Kidney epithelial cell (primary cell): ENCODE results near the gene EIF5A2. TPM values are rescaled to one million over a fixed set of nuclear protein-coding genes. Genes with fewer than 3 reads are reported as not detected.

ENCODE experiments used
- DNase-seq: peaks from one replicate; pipeline ENCODE4 v3.0.0-alpha.2; 2010; ENCODE audit warnings: low read depth
- H3K27me3 ChIP-seq: 2 replicates; pipeline ENCODE4 v1.6.0; 2011; ENCODE audit warnings: low read length; ENCODE audit not compliant: control insufficient read depth, insufficient read depth
- H3K36me3 ChIP-seq: 2 replicates; pipeline ENCODE4 v1.5.1; 2011; ENCODE audit warnings: low read length; ENCODE audit not compliant: control insufficient read depth, insufficient read depth
- H3K4me3 ChIP-seq: 2 replicates; pipeline ENCODE4 v1.5.1; 2011; ENCODE audit warnings: low read depth, mild to moderate bottlenecking, control low read depth, low read length
- total RNA-seq: library from RNA; depleted of rRNA; stranded (reverse); fragments of >200 nt; gene quantifications from 2 replicates; pipeline ENCODE4 v1.2.3, GENCODE V29; 2015
- TF ChIP-seq, protein P1 (sequence below): IDR thresholded peaks from 2 replicates; pipeline ENCODE4 v1.5.1; 2011; ENCODE audit warnings: mild to moderate bottlenecking, moderate library complexity, low read length, control low read depth, inconsistent platforms; ENCODE audit not compliant: insufficient read depth, poor library complexity, severe bottlenecking

Gene EIF5A2
- total RNA-seq, 1 donor from 2014 or later: 4.1 TPM

- no peak for DNase-seq
- H3K4me3 ChIP-seq: no peak overlapping the region
- TF ChIP-seq, protein P1, sequence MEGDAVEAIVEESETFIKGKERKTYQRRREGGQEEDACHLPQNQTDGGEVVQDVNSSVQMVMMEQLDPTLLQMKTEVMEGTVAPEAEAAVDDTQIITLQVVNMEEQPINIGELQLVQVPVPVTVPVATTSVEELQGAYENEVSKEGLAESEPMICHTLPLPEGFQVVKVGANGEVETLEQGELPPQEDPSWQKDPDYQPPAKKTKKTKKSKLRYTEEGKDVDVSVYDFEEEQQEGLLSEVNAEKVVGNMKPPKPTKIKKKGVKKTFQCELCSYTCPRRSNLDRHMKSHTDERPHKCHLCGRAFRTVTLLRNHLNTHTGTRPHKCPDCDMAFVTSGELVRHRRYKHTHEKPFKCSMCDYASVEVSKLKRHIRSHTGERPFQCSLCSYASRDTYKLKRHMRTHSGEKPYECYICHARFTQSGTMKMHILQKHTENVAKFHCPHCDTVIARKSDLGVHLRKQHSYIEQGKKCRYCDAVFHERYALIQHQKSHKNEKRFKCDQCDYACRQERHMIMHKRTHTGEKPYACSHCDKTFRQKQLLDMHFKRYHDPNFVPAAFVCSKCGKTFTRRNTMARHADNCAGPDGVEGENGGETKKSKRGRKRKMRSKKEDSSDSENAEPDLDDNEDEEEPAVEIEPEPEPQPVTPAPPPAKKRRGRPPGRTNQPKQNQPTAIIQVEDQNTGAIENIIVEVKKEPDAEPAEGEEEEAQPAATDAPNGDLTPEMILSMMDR: no peak
- peaks cover 2% of the 10 kb centered on the region for H3K36me3 ChIP-seq
- no peaks in the 10 kb centered on the region for H3K27me3 ChIP-seq
Measured at GRCh38 chr3:170864525-170865208, 43.8 kb downstream of the EIF5A2 start.

- Histone ChIP-seq H3K36me3 (peaks cover 2% of the 10 kb centered on the region), H3K4me3 (no peak overlapping the region), H3K27me3 (no peaks in the 10 kb centered on the region)
- TF ChIP-seq, protein P1: no peak
- no peak for DNase-seq
Measured at GRCh38 chr3:170863816-170864215, 44.6 kb downstream of the EIF5A2 start.

GRCh38 chr3:170862618-170863374 lies 45.6 kb downstream of the EIF5A2 start:
- H3K36me3 ChIP-seq: peaks cover 2% of the 10 kb centered on the region
- no peaks in the 10 kb centered on the region for H3K27me3 ChIP-seq
- no peak overlapping the region for H3K4me3 ChIP-seq
- TF ChIP-seq, protein P1: no peak
- no peak for DNase-seq

DNA sequence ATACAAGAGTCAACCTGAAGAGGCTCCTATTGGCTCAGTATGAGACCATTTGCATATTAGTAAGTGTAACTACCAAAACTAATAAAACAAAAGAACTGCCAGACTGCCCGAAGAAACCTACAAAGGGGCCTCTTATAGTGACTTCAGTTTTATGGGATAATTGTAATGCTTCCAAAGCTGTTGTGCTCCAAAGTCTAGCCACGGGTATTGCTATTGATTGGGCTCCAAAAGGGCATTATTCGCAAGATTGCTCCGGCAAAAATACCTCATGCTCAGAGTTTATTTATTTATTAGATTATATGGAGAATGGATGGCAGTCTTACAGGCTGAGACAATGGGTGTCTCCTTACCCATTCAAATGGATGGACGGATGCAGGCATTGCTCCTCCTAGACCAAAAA lies 49.8 kb downstream of the EIF5A2 start:
- DNase-seq: no peak
- no peaks in the 10 kb centered on the region for H3K36me3 ChIP-seq
- H3K4me3 ChIP-seq: no peak overlapping the region
- TF ChIP-seq, protein P1: no peak
- no peaks in the 10 kb centered on the region for H3K27me3 ChIP-seq

DNA sequence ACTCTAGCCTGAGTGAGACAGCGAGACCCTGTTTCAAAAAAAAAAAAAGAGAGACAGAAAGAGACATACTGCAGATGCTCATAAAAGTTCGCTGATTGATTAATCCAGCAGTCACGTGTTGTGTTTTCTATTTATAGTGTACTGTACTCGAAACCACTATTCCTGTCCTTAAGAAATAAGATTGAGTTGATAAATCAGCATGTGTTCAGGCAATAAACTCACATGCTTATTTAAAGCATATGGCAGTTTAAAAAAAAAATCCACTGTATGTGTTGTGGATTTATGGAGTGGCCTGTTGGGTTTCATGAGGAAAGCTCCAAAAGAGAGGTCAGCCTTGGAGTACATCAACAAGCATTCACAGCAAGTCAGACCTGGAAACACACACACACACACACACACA lies 56.1 kb downstream of the EIF5A2 start:
- Histone ChIP-seq H3K36me3 (no peaks in the 10 kb centered on the region), H3K4me3 (no peak overlapping the region), H3K27me3 (no peaks in the 10 kb centered on the region)
- no peak for DNase-seq
- TF ChIP-seq, protein P1: no peak
